ENCODE measurements around the gene ZNF165.

DNA sequence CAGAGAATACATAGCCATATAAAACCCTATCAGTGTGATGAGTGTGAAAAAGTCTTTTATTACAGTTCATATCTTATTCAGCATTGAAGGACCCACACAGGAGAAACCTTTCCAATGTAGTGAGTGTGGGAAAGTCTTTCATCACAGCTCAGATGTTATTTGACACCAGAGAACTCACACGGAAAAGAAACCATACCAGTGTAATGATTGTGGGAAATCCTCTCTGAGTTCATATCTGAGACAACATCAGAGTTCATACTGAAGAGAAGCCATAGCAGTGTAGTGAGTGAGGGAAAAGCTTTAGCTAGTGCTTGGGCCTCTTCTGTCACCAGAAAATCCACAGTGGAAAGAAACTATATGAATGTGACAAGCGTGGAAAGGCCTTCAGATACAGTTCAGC is 35.4 kb downstream of the ZNF165 start:
- TF ChIP-seq, protein P1, sequence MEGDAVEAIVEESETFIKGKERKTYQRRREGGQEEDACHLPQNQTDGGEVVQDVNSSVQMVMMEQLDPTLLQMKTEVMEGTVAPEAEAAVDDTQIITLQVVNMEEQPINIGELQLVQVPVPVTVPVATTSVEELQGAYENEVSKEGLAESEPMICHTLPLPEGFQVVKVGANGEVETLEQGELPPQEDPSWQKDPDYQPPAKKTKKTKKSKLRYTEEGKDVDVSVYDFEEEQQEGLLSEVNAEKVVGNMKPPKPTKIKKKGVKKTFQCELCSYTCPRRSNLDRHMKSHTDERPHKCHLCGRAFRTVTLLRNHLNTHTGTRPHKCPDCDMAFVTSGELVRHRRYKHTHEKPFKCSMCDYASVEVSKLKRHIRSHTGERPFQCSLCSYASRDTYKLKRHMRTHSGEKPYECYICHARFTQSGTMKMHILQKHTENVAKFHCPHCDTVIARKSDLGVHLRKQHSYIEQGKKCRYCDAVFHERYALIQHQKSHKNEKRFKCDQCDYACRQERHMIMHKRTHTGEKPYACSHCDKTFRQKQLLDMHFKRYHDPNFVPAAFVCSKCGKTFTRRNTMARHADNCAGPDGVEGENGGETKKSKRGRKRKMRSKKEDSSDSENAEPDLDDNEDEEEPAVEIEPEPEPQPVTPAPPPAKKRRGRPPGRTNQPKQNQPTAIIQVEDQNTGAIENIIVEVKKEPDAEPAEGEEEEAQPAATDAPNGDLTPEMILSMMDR (IDR thresholded peaks at IDR 0.05), result no peak
- TF ChIP-seq POLR2AphosphoS5 (IDR thresholded peaks at IDR 0.05) (no peak), POLR2A (IDR thresholded peaks at IDR 0.05) (no peak)

Measured in breast epithelium (tissue), 3 donors.